A673 (cell line): ENCODE data around the gene TRIM37.

ENCODE experiments used
- EZH2 ChIP-seq: fragments of 200-600 bp; sonication (generic); IDR thresholded peaks from 2 replicates; pipeline ENCODE4 v1.6.1; 2017; ENCODE audit warnings: borderline replicate concordance, low read depth, mild to moderate bottlenecking, mixed read lengths, antibody characterized with exemption, low read length; ENCODE audit not compliant: poor library complexity, severe bottlenecking
- TF ChIP-seq, protein P1 (sequence below): fragments of 300-800, 200-600 bp; sonication (generic); conservative IDR thresholded peaks from 2 replicates; pipeline ENCODE4 v1.5.1; 2017; ENCODE audit warnings: low read depth, mild to moderate bottlenecking, antibody characterized with exemption, low read length, moderate library complexity, mixed read lengths

DNA sequence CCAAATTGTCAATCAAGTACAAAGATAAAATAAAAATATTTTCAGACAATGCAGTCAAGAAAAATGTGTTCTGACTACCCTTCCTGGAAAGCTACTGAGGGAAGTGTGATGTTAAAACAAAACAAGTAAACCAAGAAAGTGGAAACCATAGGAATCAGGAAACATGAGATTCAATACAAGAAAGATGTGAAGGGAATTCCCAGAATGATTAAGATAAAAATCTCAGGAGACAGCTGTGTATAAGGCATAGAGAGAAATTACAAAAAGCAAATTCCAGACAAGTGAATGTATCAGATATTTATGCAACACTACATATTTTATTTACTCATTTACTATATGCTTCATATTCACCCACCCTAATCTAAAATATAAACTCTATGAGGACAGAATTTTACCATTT lies 32.2 kb downstream of the TRIM37 start:
- TF ChIP-seq, protein P1, sequence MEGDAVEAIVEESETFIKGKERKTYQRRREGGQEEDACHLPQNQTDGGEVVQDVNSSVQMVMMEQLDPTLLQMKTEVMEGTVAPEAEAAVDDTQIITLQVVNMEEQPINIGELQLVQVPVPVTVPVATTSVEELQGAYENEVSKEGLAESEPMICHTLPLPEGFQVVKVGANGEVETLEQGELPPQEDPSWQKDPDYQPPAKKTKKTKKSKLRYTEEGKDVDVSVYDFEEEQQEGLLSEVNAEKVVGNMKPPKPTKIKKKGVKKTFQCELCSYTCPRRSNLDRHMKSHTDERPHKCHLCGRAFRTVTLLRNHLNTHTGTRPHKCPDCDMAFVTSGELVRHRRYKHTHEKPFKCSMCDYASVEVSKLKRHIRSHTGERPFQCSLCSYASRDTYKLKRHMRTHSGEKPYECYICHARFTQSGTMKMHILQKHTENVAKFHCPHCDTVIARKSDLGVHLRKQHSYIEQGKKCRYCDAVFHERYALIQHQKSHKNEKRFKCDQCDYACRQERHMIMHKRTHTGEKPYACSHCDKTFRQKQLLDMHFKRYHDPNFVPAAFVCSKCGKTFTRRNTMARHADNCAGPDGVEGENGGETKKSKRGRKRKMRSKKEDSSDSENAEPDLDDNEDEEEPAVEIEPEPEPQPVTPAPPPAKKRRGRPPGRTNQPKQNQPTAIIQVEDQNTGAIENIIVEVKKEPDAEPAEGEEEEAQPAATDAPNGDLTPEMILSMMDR = no peak
- TF ChIP-seq EZH2 = no peak
